Osteocyte (in vitro differentiated cells): ENCODE results near the gene ZNF274. TPM values are rescaled to one million over a fixed set of nuclear protein-coding genes. Genes with fewer than 3 reads are reported as not detected.
A peak's percentile ranks its signal among the peaks of the same experiment; 100 is the strongest.

Source experiments
- DNase-seq: peaks from one replicate; pipeline ENCODE4 v3.0.0; 2021; ENCODE audit warnings: mixed read lengths; ENCODE audit not compliant: unreplicated experiment; ENCODE audit errors: extremely low spot score
- H3K27ac Mint-ChIP-seq: one replicate; pipeline ENCODE4 v1.8.0; 2021; ENCODE audit warnings: mild to moderate bottlenecking, mixed read lengths; ENCODE audit not compliant: unreplicated experiment
- H3K27me3 Mint-ChIP-seq: one replicate; pipeline ENCODE4 v1.8.0; 2021; ENCODE audit warnings: mixed read lengths; ENCODE audit not compliant: unreplicated experiment
- H3K36me3 Mint-ChIP-seq: one replicate; pipeline ENCODE4 v1.8.0; 2021; ENCODE audit warnings: mixed read lengths; ENCODE audit not compliant: unreplicated experiment
- H3K4me1 Mint-ChIP-seq: one replicate; pipeline ENCODE4 v1.8.0; 2021; ENCODE audit warnings: mixed read lengths; ENCODE audit not compliant: unreplicated experiment
- H3K4me3 Mint-ChIP-seq: one replicate; pipeline ENCODE4 v1.8.0; 2021; ENCODE audit warnings: mild to moderate bottlenecking, moderate library complexity, mixed read lengths; ENCODE audit not compliant: unreplicated experiment
- H3K9me3 Mint-ChIP-seq: one replicate; pipeline ENCODE4 v1.8.0; 2021; ENCODE audit warnings: mixed read lengths; ENCODE audit not compliant: unreplicated experiment
- CTCF ChIP-seq: fragments of 200-600 bp; sonication (generic); IDR thresholded peaks from 2 replicates; pipeline ENCODE4 v1.5.0; 2021; ENCODE audit warnings: antibody characterized with exemption, mild to moderate bottlenecking, moderate library complexity
- total RNA-seq: library from RNA; stranded (reverse); gene quantifications from 2 replicates; pipeline ENCODE4 v1.2.1, GENCODE V29; 2021

The ZNF274 gene
- total RNA-seq, 1 donor from 2014 or later = 14.6 TPM

GRCh38 chr19:58166708-58167280 lies 16.1 kb upstream of the ZNF274 start:
- Mint-ChIP-seq H3K27ac (no peak overlapping the region), H3K9me3 (peaks cover 21% of the 10 kb centered on the region), H3K4me1 (no peaks in the 10 kb centered on the region), H3K4me3 (no peak overlapping the region), H3K27me3 (no peaks in the 10 kb centered on the region), H3K36me3 (peaks cover 8% of the 10 kb centered on the region)
- no peak for TF ChIP-seq CTCF
- no peak for DNase-seq

- Mint-ChIP-seq H3K36me3 (peaks cover 5% of the 10 kb centered on the region), H3K4me3 (no peak overlapping the region), H3K27ac (no peak overlapping the region), H3K27me3 (no peaks in the 10 kb centered on the region), H3K9me3 (peaks cover 12% of the 10 kb centered on the region), H3K4me1 (no peaks in the 10 kb centered on the region)
- TF ChIP-seq CTCF = no peak
- DNase-seq = no peak
These were observed 12.0 kb upstream of the ZNF274 start for GRCh38 chr19:58170860-58171259.

GRCh38 chr19:58181902-58182576 lies 822 bp upstream of the ZNF274 start:
- Mint-ChIP-seq H3K27me3 (no peaks in the 10 kb centered on the region), H3K4me3 (peak overlapping the region; percentile 89), H3K4me1 (peaks cover 13% of the 10 kb centered on the region), H3K9me3 (peaks cover 16% of the 10 kb centered on the region), H3K36me3 (peaks cover 72% of the 10 kb centered on the region), H3K27ac (peak overlapping the region; percentile 100)
- TF ChIP-seq CTCF = peak; percentile 32
- no peak for DNase-seq

- no peak for TF ChIP-seq CTCF
- no peak for DNase-seq
- Mint-ChIP-seq H3K27ac (peak overlapping the region; percentile 100), H3K4me3 (peak overlapping the region; percentile 89), H3K4me1 (peaks cover 13% of the 10 kb centered on the region), H3K36me3 (peaks cover 73% of the 10 kb centered on the region), H3K27me3 (no peaks in the 10 kb centered on the region), H3K9me3 (peaks cover 16% of the 10 kb centered on the region)
These were observed 278 bp upstream of the ZNF274 start for GRCh38 chr19:58182577-58182988.

GRCh38 chr19:58183817-58184215 lies 955 bp downstream of the ZNF274 start:
- Mint-ChIP-seq H3K9me3 (peaks cover 17% of the 10 kb centered on the region), H3K4me1 (peaks cover 13% of the 10 kb centered on the region), H3K27me3 (no peaks in the 10 kb centered on the region), H3K4me3 (peak overlapping the region; percentile 89), H3K36me3 (peaks cover 71% of the 10 kb centered on the region), H3K27ac (peak overlapping the region; percentile 100)
- DNase-seq = no peak
- no peak for TF ChIP-seq CTCF
